GM19397 (cell line): ENCODE data around the gene C16orf82.
A peak's percentile ranks its signal among the peaks of the same experiment; 100 is the strongest.
"Not testable (repeated sequence)": the region's sequence is repeated elsewhere in the genome, so short reads cannot be mapped to it uniquely, and the experiment has no call there.

Experiments
- ATAC-seq: cut with Tn5 transposase; IDR thresholded peaks from one replicate; pipeline ENCODE4 v1.9.1; 2021; ENCODE audit warnings: mild to moderate bottlenecking, moderate library complexity; ENCODE audit not compliant: unreplicated experiment

C16orf82 gene

GRCh38 chr16:27086031-27086430 lies 19.3 kb downstream of the C16orf82 start:
- not testable (repeated sequence) for ATAC-seq

GRCh38 chr16:27088216-27088615 lies 21.5 kb downstream of the C16orf82 start:
- ATAC-seq: no peak

GRCh38 chr16:27096375-27096774 lies 29.6 kb downstream of the C16orf82 start:
- ATAC-seq: no peak

GRCh38 chr16:27097800-27098230 lies 31.1 kb downstream of the C16orf82 start:
- ATAC-seq: no peak

GRCh38 chr16:27098366-27099049 lies 31.8 kb downstream of the C16orf82 start:
- ATAC-seq: no peak

GRCh38 chr16:27102701-27103575 lies 36.2 kb downstream of the C16orf82 start:
- ATAC-seq: no peak

- ATAC-seq: no peak
Observed at GRCh38 chr16:27103954-27104353, 37.2 kb downstream of the C16orf82 start.

- no peak for ATAC-seq
Observed at GRCh38 chr16:27106305-27106704, 39.6 kb downstream of the C16orf82 start.

- no peak for ATAC-seq
Observed at GRCh38 chr16:27107185-27107592, 40.5 kb downstream of the C16orf82 start.

- no peak for ATAC-seq
Observed at GRCh38 chr16:27108051-27108770, 41.5 kb downstream of the C16orf82 start.

- ATAC-seq: no peak
Observed at GRCh38 chr16:27108826-27109665, 42.3 kb downstream of the C16orf82 start.

GRCh38 chr16:27109666-27110523 lies 43.2 kb downstream of the C16orf82 start:
- no peak for ATAC-seq

- ATAC-seq: no peak
Observed at GRCh38 chr16:27110524-27110896, 43.8 kb downstream of the C16orf82 start.

GRCh38 chr16:27111486-27111885 lies 44.8 kb downstream of the C16orf82 start:
- ATAC-seq: no peak

- no peak for ATAC-seq
Observed at GRCh38 chr16:27112093-27112811, 45.5 kb downstream of the C16orf82 start.

- peak; percentile 67 for ATAC-seq
Observed at GRCh38 chr16:27113341-27113841, 46.7 kb downstream of the C16orf82 start.

GRCh38 chr16:27114006-27114405 lies 47.3 kb downstream of the C16orf82 start:
- no peak for ATAC-seq

GRCh38 chr16:27118526-27118925 lies 51.8 kb downstream of the C16orf82 start:
- no peak for ATAC-seq
